Left ventricle myocardium inferior (tissue), 1 donor: ENCODE data around the gene FSIP1. TPM values are rescaled to one million over a fixed set of nuclear protein-coding genes. Genes with fewer than 3 reads are reported as not detected.

ENCODE experiments used
- DNase-seq: peaks from one replicate; pipeline ENCODE4 v3.0.0-alpha.2; 2020
- H3K27ac ChIP-seq: fragments of 200-600 bp; replicated peaks from 2 replicates; pipeline ENCODE4 v1.8.0; 2021
- H3K27me3 ChIP-seq: fragments of 200-600 bp; 2 replicates; pipeline ENCODE4 v1.8.0; 2021; ENCODE audit warnings: low read depth
- H3K36me3 ChIP-seq: fragments of 200-600 bp; 2 replicates; pipeline ENCODE4 v1.8.0; 2021
- H3K4me1 ChIP-seq: fragments of 200-600 bp; 2 replicates; pipeline ENCODE4 v1.8.0; 2021
- H3K4me3 ChIP-seq: fragments of 200-600 bp; 2 replicates; pipeline ENCODE4 v1.8.0; 2021; ENCODE audit warnings: mild to moderate bottlenecking, moderate library complexity
- H3K9me3 ChIP-seq: fragments of 200-600 bp; replicated peaks from 2 replicates; pipeline ENCODE4 v1.8.0; 2021
- intact Hi-C: fragments of 100-400 bp; cut with micrococcal nuclease; formaldehyde crosslinking; loops from one replicate; pipeline ENCODE4 v1.11.0; 2022
- total RNA-seq: library from RNA; stranded (reverse); fragmentation: NEBNext Ultra II Directional; extraction: Animal tissue kit (Norgen Biotek cat#: 25700); gene quantifications from one replicate; pipeline ENCODE4 v1.2.1, GENCODE V29; 2021
- TF ChIP-seq, protein P1 (sequence below): fragments of 200-600 bp; IDR thresholded peaks from 2 replicates; pipeline ENCODE4 v1.8.0; 2021; ENCODE audit warnings: antibody characterized with exemption, mild to moderate bottlenecking, borderline replicate concordance
- donor health status: DM: no; HTN: yes; CAD: no; lungs with severe emphysema.

The FSIP1 gene
- total RNA-seq, 1 donor from 2014 or later, result 1.2 TPM

DNA sequence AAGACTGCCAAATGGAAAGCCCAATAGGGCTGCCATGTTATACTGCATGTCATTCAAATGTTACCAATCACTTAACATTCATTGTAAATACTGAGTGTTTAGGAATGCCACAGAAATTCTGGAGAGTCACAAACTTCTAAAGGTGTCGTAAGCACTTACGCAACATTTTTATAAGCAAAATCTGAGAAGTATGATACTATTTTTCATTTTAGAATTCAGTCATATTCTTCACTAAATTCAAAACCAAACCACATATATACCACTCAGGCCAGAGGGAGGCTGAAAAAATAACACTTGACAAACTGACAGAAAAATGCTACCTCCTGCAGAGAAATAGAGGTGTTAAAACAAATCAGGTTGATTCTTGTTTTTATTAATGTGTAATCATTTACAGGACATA, 112.0 kb downstream of the FSIP1 start:
- TF ChIP-seq, protein P1, sequence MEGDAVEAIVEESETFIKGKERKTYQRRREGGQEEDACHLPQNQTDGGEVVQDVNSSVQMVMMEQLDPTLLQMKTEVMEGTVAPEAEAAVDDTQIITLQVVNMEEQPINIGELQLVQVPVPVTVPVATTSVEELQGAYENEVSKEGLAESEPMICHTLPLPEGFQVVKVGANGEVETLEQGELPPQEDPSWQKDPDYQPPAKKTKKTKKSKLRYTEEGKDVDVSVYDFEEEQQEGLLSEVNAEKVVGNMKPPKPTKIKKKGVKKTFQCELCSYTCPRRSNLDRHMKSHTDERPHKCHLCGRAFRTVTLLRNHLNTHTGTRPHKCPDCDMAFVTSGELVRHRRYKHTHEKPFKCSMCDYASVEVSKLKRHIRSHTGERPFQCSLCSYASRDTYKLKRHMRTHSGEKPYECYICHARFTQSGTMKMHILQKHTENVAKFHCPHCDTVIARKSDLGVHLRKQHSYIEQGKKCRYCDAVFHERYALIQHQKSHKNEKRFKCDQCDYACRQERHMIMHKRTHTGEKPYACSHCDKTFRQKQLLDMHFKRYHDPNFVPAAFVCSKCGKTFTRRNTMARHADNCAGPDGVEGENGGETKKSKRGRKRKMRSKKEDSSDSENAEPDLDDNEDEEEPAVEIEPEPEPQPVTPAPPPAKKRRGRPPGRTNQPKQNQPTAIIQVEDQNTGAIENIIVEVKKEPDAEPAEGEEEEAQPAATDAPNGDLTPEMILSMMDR, result no peak
- no peak for DNase-seq
- intact Hi-C loops, result no loop called here
- Histone ChIP-seq H3K9me3 (no peaks in the 10 kb centered on the region), H3K27me3 (no peaks in the 10 kb centered on the region), H3K4me3 (no peak overlapping the region), H3K4me1 (no peaks in the 10 kb centered on the region), H3K36me3 (no peaks in the 10 kb centered on the region), H3K27ac (no peak overlapping the region)

DNA sequence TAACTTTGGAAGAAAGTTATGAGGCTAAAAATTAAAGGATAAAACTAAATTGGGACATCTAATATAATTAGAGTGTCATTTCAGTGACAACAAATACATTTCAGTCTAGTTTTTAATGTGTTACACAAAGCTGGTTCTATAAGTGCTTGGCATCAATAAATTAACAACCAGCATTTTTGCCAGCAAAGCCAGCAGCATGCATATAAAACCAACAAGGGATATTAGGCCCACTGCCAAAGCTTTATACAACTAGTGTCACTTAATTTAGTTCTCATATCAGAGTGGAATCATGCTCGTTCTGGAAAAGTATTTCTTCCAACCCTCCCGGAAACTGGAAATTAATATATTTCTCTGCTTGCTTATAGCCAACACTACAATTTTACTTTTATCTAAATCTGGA, 113.0 kb downstream of the FSIP1 start:
- Histone ChIP-seq H3K4me3 (no peak overlapping the region), H3K27ac (no peak overlapping the region), H3K27me3 (no peaks in the 10 kb centered on the region), H3K4me1 (no peaks in the 10 kb centered on the region), H3K36me3 (no peaks in the 10 kb centered on the region), H3K9me3 (no peaks in the 10 kb centered on the region)
- intact Hi-C loops, result no loop called here
- TF ChIP-seq, protein P1, result no peak
- no peak for DNase-seq

DNA sequence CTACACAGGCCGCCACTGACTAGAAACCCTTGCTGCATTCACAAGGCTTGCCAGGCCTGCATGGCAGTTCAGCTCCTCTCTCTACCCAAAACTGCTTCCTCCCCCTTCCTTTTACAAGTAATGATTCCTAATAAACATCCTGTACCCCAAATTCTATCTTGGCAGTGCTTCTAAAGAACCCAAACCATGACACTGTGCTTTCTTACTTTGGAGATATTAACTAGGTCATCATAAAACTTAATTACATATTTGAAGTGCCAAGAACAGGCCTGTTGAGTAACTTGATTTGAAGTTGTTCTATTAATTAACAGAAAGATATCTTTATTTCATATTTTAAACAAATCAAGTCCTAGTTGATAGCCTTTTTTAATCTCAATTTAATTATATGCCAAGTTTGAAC, 113.4 kb downstream of the FSIP1 start:
- H3K27me3 ChIP-seq, result no peaks in the 10 kb centered on the region
- DNase-seq, result no peak
- no peaks in the 10 kb centered on the region for H3K4me1 ChIP-seq
- H3K27ac ChIP-seq, result no peak overlapping the region
- TF ChIP-seq, protein P1, result no peak
- intact Hi-C loops, result no loop called here
- no peaks in the 10 kb centered on the region for H3K36me3 ChIP-seq
- no peak overlapping the region for H3K4me3 ChIP-seq
- H3K9me3 ChIP-seq, result no peaks in the 10 kb centered on the region

DNA sequence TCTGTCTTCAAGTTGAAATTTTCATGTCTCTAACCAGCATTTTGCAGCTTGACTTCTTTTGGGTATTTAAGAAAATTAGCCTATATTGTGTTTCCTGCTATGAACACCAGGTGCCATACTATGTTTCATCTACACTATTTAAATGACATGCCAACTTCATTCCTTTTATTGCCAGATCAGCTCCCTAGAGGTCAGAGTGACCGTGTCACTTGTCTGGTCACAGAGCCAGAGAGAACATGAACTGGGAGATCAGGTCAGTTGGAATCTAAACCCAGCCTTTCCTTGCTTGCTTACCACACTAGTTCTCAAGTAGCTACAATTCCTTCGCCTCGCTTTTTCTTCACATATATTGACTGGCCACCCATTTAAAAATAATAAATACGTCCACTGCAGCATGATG, 114.2 kb downstream of the FSIP1 start:
- Histone ChIP-seq H3K4me3 (no peak overlapping the region), H3K27me3 (no peaks in the 10 kb centered on the region), H3K36me3 (no peaks in the 10 kb centered on the region), H3K4me1 (no peaks in the 10 kb centered on the region), H3K27ac (no peak overlapping the region), H3K9me3 (no peaks in the 10 kb centered on the region)
- no peak for DNase-seq
- TF ChIP-seq, protein P1, result no peak
- intact Hi-C loops, result no loop called here

DNA sequence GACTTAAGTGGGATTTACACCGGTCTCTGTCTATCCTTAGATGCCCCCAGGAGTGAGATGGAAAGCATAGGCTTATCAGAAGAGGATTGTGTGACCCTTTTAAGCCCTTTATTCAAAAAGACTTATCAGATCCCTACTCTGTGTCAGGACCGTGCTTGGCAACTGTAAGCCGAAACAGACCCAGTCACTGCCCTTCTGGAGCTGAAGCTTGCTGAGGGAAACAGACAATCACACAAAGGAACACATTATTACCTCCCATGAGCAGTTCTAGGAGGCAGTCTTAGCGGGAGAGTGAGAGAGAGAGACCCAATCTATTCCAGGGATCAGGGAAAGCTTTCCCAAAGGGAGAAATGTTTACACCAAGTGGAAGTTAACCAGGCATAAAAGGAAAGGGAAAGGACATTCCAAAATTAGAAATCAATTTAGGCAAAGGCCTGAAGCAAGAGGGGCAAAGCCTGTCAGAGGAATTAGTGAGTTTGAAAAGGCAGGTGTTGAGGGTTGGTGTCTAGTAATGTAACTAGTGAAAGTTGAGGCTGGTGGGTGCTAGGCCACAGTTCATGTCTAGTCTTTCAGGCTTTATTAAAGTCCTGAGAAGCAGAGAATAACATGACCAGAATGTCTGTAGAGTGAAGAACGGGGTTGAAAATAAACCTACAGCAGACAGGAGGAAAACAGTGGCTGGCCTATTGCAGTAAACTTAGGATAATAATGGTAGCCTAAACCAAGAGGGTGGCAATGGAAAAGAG, 115.1 kb downstream of the FSIP1 start:
- H3K4me3 ChIP-seq, result no peak overlapping the region
- intact Hi-C loops, result no loop called here
- TF ChIP-seq, protein P1, result no peak
- H3K4me1 ChIP-seq, result no peaks in the 10 kb centered on the region
- no peaks in the 10 kb centered on the region for H3K36me3 ChIP-seq
- H3K27me3 ChIP-seq, result no peaks in the 10 kb centered on the region
- no peak for DNase-seq
- no peaks in the 10 kb centered on the region for H3K9me3 ChIP-seq
- H3K27ac ChIP-seq, result no peak overlapping the region
